Panc1 (cell line): ENCODE data around the gene DOCK8.

ENCODE experiments used
- POLR2AphosphoS5 ChIP-seq: IDR thresholded peaks from 2 replicates; pipeline ENCODE4 v1.6.1; 2012; ENCODE audit warnings: mild to moderate bottlenecking, low read depth, low read length, moderate library complexity
- TF ChIP-seq, protein P1 (sequence below): fragments of 450-650 bp; IDR thresholded peaks from 2 replicates; pipeline ENCODE4 v1.5.1; 2017; ENCODE audit warnings: mild to moderate bottlenecking
- TF ChIP-seq, protein P2 (sequence below), 2 experiments: IDR thresholded peaks; 2 replicates each; pipeline ENCODE4 v1.6.1; 2011 to 2012; ENCODE audit warnings: low read depth in 2 of 2, control low read depth in 1 of 2, low read length in 1 of 2, mild to moderate bottlenecking in 1 of 2, moderate library complexity in 1 of 2; ENCODE audit not compliant: insufficient read depth in 1 of 2

DNA sequence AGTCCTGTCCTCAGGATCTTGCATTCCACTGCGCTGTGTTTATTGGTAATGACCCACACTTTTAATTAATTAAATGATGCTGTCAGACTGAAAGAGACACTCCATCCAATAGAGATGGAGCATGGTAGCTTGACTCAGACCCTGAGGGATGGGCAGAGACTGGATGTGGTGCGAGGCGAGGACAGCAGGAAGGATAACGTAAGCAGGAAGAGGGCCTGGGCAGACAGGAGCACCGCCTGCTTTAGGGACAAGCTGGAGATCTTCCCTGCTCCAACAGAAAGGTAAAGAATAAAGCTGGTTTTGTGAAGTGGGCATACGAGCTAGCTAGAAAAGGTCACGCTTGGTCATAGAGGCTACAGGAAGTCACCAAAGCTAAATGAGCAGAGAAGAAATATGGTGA is 3.6 kb upstream of the DOCK8 start:
- TF ChIP-seq, protein P1, sequence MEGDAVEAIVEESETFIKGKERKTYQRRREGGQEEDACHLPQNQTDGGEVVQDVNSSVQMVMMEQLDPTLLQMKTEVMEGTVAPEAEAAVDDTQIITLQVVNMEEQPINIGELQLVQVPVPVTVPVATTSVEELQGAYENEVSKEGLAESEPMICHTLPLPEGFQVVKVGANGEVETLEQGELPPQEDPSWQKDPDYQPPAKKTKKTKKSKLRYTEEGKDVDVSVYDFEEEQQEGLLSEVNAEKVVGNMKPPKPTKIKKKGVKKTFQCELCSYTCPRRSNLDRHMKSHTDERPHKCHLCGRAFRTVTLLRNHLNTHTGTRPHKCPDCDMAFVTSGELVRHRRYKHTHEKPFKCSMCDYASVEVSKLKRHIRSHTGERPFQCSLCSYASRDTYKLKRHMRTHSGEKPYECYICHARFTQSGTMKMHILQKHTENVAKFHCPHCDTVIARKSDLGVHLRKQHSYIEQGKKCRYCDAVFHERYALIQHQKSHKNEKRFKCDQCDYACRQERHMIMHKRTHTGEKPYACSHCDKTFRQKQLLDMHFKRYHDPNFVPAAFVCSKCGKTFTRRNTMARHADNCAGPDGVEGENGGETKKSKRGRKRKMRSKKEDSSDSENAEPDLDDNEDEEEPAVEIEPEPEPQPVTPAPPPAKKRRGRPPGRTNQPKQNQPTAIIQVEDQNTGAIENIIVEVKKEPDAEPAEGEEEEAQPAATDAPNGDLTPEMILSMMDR: no peak
- TF ChIP-seq, protein P2, sequence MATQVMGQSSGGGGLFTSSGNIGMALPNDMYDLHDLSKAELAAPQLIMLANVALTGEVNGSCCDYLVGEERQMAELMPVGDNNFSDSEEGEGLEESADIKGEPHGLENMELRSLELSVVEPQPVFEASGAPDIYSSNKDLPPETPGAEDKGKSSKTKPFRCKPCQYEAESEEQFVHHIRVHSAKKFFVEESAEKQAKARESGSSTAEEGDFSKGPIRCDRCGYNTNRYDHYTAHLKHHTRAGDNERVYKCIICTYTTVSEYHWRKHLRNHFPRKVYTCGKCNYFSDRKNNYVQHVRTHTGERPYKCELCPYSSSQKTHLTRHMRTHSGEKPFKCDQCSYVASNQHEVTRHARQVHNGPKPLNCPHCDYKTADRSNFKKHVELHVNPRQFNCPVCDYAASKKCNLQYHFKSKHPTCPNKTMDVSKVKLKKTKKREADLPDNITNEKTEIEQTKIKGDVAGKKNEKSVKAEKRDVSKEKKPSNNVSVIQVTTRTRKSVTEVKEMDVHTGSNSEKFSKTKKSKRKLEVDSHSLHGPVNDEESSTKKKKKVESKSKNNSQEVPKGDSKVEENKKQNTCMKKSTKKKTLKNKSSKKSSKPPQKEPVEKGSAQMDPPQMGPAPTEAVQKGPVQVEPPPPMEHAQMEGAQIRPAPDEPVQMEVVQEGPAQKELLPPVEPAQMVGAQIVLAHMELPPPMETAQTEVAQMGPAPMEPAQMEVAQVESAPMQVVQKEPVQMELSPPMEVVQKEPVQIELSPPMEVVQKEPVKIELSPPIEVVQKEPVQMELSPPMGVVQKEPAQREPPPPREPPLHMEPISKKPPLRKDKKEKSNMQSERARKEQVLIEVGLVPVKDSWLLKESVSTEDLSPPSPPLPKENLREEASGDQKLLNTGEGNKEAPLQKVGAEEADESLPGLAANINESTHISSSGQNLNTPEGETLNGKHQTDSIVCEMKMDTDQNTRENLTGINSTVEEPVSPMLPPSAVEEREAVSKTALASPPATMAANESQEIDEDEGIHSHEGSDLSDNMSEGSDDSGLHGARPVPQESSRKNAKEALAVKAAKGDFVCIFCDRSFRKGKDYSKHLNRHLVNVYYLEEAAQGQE (IDR thresholded peaks at IDR 0.05; ENCODE audit: insufficient read depth in 1 of 2, low read depth in 2 of 2, low read length in 1 of 2): no peak
- TF ChIP-seq POLR2AphosphoS5: no peak
